ENCODE results near the gene WWOX. TPM values are rescaled to one million over a fixed set of nuclear protein-coding genes. Genes with fewer than 3 reads are reported as not detected.

Gene WWOX
- total RNA-seq, 1 experiment from 2014 or later = 28.3 TPM

DNA sequence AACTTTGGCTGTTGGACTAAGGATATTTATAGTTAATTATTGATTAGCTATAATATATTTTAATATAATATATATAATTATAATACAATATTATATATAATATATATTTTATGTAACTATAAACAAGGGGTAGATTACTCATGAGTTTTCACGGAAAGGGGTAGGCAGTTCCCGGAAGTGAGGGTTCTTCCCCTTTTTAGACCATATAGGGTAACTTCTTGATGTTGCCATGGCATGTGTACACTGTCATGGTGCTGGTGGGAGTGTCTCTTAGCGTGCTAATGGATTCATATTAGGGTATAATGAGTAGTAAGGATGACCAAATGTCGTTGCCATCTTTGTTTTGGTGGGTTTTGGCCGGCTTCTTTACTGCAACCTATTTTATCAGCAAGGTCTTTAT, 315.6 kb downstream of the WWOX start:
- ChIA-PET CTCF (no interaction called here), POLR2A (ENCODE audit: unreplicated experiment) (no interaction called here)
- no peak overlapping the region for H3K4me2 ChIP-seq (ENCODE audit: low read length)
- no peaks in the 10 kb centered on the region for H3K79me2 ChIP-seq (ENCODE audit: low read length)
- no peaks in the 10 kb centered on the region for H3F3A ChIP-seq (ENCODE audit: low read length, unreplicated experiment)
- H3K4me1 ChIP-seq (ENCODE audit: insufficient read depth, low read length) = no peaks in the 10 kb centered on the region
- H3K9ac ChIP-seq (ENCODE audit: low read length) = no peak overlapping the region
- H2AFZ ChIP-seq (ENCODE audit: low read length) = no peak overlapping the region
- BruUV-seq (replicated peaks) = no TSS peak
- H3K27me3 ChIP-seq (ENCODE audit: low read length) = no peaks in the 10 kb centered on the region
- H3K9me3 ChIP-seq (ENCODE audit: low read length) = no peaks in the 10 kb centered on the region
- intact Hi-C loops (cut with micrococcal nuclease) = no loop called here
- TF ChIP-seq EZH2phosphoT487 (IDR thresholded peaks at IDR 0.05; ENCODE audit: borderline replicate concordance, low read length) (no peak), EZH2 (IDR thresholded peaks at IDR 0.05; ENCODE audit: low read length, unreplicated experiment) (no peak), CTCF (conservative IDR thresholded peaks at IDR 0.05; ENCODE audit: low read depth, low read length) (no peak)
- ATAC-seq (no peak), DNase-seq (no peak)
- no peak overlapping the region for H3K27ac ChIP-seq (ENCODE audit: low read length)
- no peaks in the 10 kb centered on the region for H4K20me1 ChIP-seq (ENCODE audit: low read length)
- no peaks in the 10 kb centered on the region for H3K9me2 ChIP-seq (replicated peaks; ENCODE audit: low read length)
- H3K4me3 ChIP-seq (ENCODE audit: low read length) = no peak overlapping the region
- no peaks in the 10 kb centered on the region for H3K36me3 ChIP-seq (ENCODE audit: low read depth, low read length)

- no peak overlapping the region for H3K27ac ChIP-seq (ENCODE audit: low read length)
- H3K36me3 ChIP-seq (ENCODE audit: low read depth, low read length) = no peaks in the 10 kb centered on the region
- H3K79me2 ChIP-seq (ENCODE audit: low read length) = no peaks in the 10 kb centered on the region
- TF ChIP-seq EZH2phosphoT487 (IDR thresholded peaks at IDR 0.05; ENCODE audit: borderline replicate concordance, low read length) = no peak
- DNase-seq (no peak), ATAC-seq (no peak)
- CTCF ChIA-PET = no interaction called here
- no peaks in the 10 kb centered on the region for H3K4me1 ChIP-seq (ENCODE audit: insufficient read depth, low read length)
- no peak overlapping the region for H3K4me3 ChIP-seq (ENCODE audit: low read length)
- no peaks in the 10 kb centered on the region for H3K9me3 ChIP-seq (ENCODE audit: low read length)
- no peaks in the 10 kb centered on the region for H3K27me3 ChIP-seq (ENCODE audit: low read length)
- no TSS peak for BruUV-seq (replicated peaks)
- no peaks in the 10 kb centered on the region for H3K9me2 ChIP-seq (replicated peaks; ENCODE audit: low read length)
- POLR2A ChIA-PET (ENCODE audit: unreplicated experiment) = no interaction called here
- H3K9ac ChIP-seq (ENCODE audit: low read length) = no peak overlapping the region
- no peak overlapping the region for H3K4me2 ChIP-seq (ENCODE audit: low read length)
- intact Hi-C loops (cut with micrococcal nuclease) = no loop called here
- no peaks in the 10 kb centered on the region for H3F3A ChIP-seq (ENCODE audit: low read length, unreplicated experiment)
- H2AFZ ChIP-seq (ENCODE audit: low read length) = no peak overlapping the region
- no peaks in the 10 kb centered on the region for H4K20me1 ChIP-seq (ENCODE audit: low read length)
These were observed 316.2 kb downstream of the WWOX start for GRCh38 chr16:78415669-78416068.

DNA sequence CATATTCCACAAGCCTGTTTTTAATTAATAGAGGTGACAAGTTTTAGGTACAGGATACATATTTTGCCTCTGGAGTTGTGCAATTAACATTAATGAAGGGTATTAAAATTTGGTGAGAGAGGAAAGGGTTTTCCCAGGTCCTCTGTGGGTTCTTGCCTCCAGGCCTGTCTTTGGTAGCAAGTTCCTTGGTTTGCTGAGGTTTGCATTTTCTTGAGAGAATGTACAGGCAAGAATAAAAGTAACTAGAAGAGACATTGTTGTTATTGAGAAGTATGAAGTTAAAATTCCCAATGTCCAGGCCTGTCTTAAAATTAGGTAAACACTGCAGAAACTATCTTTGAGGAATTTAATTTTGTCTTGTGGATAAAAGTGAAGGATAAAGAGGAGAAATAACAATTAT, 316.9 kb downstream of the WWOX start:
- Histone ChIP-seq H3K4me1 (ENCODE audit: insufficient read depth, low read length) (no peaks in the 10 kb centered on the region), H2AFZ (ENCODE audit: low read length) (no peak overlapping the region), H3K9me3 (ENCODE audit: low read length) (no peaks in the 10 kb centered on the region), H3K27me3 (ENCODE audit: low read length) (no peaks in the 10 kb centered on the region), H3K9ac (ENCODE audit: low read length) (no peak overlapping the region), H3K9me2 (replicated peaks; ENCODE audit: low read length) (no peaks in the 10 kb centered on the region), H3K36me3 (ENCODE audit: low read depth, low read length) (no peaks in the 10 kb centered on the region), H3F3A (ENCODE audit: low read length, unreplicated experiment) (no peaks in the 10 kb centered on the region), H3K4me3 (ENCODE audit: low read length) (no peak overlapping the region), H3K4me2 (ENCODE audit: low read length) (no peak overlapping the region), H4K20me1 (ENCODE audit: low read length) (no peaks in the 10 kb centered on the region), H3K27ac (ENCODE audit: low read length) (no peak overlapping the region), H3K79me2 (ENCODE audit: low read length) (no peaks in the 10 kb centered on the region)
- DNase-seq (no peak), ATAC-seq (no peak)
- intact Hi-C loops (cut with micrococcal nuclease) = no loop called here
- BruUV-seq (replicated peaks) = no TSS peak
- TF ChIP-seq EZH2 (IDR thresholded peaks at IDR 0.05; ENCODE audit: low read length, unreplicated experiment) (no peak), EZH2phosphoT487 (IDR thresholded peaks at IDR 0.05; ENCODE audit: borderline replicate concordance, low read length) (no peak), CTCF (conservative IDR thresholded peaks at IDR 0.05; ENCODE audit: low read depth, low read length) (no peak)
- ChIA-PET POLR2A (ENCODE audit: unreplicated experiment) (no interaction called here), CTCF (no interaction called here)
